ENCODE measurements around the gene LRBA.

- TF ChIP-seq CHD2 (IDR thresholded peaks at IDR 0.05; ENCODE audit: low read length, partially characterized antibody): no peak
- TF ChIP-seq REST (IDR thresholded peaks at IDR 0.05): no peak
- TF ChIP-seq POLR2A (IDR thresholded peaks at IDR 0.05; ENCODE audit: low read length): no peak
These were observed 103.8 kb downstream of the LRBA start for GRCh38 chr4:150911326-150911725.

All from A549 (cell line).